Small intestine (tissue), 7 donors: ENCODE results near the gene SLC6A1. TPM values are rescaled to one million over a fixed set of nuclear protein-coding genes. Genes with fewer than 3 reads are reported as not detected.

ENCODE experiments used
- DNase-seq, 2 donors: peaks; one replicate each; pipeline versions ENCODE4 v3.0.0 to v3.0.0-alpha.2; 2013
- FAIRE-seq: peaks from 2 replicates; lab custom pipeline; 2012; peaks lifted over from hg19 to GRCh38; lab: Jason Lieb, UNC
- H3K27ac ChIP-seq, 3 donors: one replicate each; pipeline ENCODE4 v1.5.1; 2013; ENCODE audit warnings: low read length in 2 of 3, mild to moderate bottlenecking in 2 of 3, control low read depth in 1 of 3, inconsistent platforms in 1 of 3, low read depth in 1 of 3, moderate library complexity in 1 of 3
- H3K27me3 ChIP-seq, 3 donors: one replicate each; pipeline ENCODE4 v1.6.1; 2013; ENCODE audit warnings: low read length in 3 of 3, inconsistent platforms in 1 of 3; ENCODE audit not compliant: control insufficient read depth in 3 of 3, insufficient read depth in 3 of 3
- H3K36me3 ChIP-seq, 3 donors: one replicate each; pipeline ENCODE4 v1.6.1; 2013; ENCODE audit warnings: low read length in 3 of 3, inconsistent platforms in 1 of 3, low read depth in 1 of 3, mild to moderate bottlenecking in 1 of 3, moderate library complexity in 1 of 3; ENCODE audit not compliant: control insufficient read depth in 3 of 3, insufficient read depth in 2 of 3
- H3K4me1 ChIP-seq, 3 donors: one replicate each; pipeline ENCODE4 v1.6.1; 2013; ENCODE audit warnings: low read length in 2 of 3, inconsistent platforms in 1 of 3, low read depth in 1 of 3, mild to moderate bottlenecking in 1 of 3, moderate library complexity in 1 of 3; ENCODE audit not compliant: control insufficient read depth in 3 of 3, insufficient read depth in 2 of 3
- H3K4me3 ChIP-seq, 3 donors: one replicate each; pipeline ENCODE4 v1.5.1; 2013; ENCODE audit warnings: low read length in 3 of 3, control low read depth in 1 of 3, inconsistent platforms in 1 of 3, low read depth in 1 of 3, mild to moderate bottlenecking in 1 of 3, moderate library complexity in 1 of 3
- H3K9me3 ChIP-seq, 2 donors: one replicate each; pipeline ENCODE4 v1.6.1; 2013; ENCODE audit warnings: low read depth in 1 of 2, low read length in 1 of 2; ENCODE audit not compliant: control insufficient read depth in 2 of 2, insufficient read depth in 1 of 2
- WGBS, 3 donors: extraction: QIAGEN DNeasy Blood & Tissue Kit; methylation state at CpG; one replicate each; pipeline ENCODE4 v1.1.7; 2013; 5-methylcytosine and 5-hydroxymethylcytosine counted together
- polyA plus RNA-seq, 4 donors: library from polyadenylated mRNA; stranded (reverse) in 3 of 4; unstranded in 1 of 4; fragments of 200-250 nt in 3 of 4; fragments of 120-200 nt in 1 of 4; gene quantifications; one replicate each; pipeline versions ENCODE4 v1.2.1 to v1.2.3, GENCODE V29; 2013
- donor health status: healthy with polysubstance abuse.
- donor health status: control.
- donor health status: control.
- donor health status: Bipolar disorder and iron deficiency.
- donor health status: healthy.

Gene SLC6A1
- polyA plus RNA-seq, 4 donors, result 0.27 to 0.72 TPM; not detected in 2

- Histone ChIP-seq H3K9me3 (no peaks in the 10 kb centered on the region), H3K27me3 (peaks cover 0 to 10% (median 5%) of the 10 kb centered on the region in 3 donors), H3K27ac (no peak overlapping the region), H3K4me3 (no peak overlapping the region), H3K36me3 (no peaks in the 10 kb centered on the region), H3K4me1 (no peaks in the 10 kb centered on the region)
- WGBS, 3 donors, result 55 to 72% (median 68%) methylated on average over 7 of the region's 7 CpGs
- FAIRE-seq (no peak), DNase-seq (no peak)
These were observed 17.7 kb upstream of the SLC6A1 start for GRCh38 chr3:10974746-10975375.

- no peak for FAIRE-seq
- 80 to 90% (median 81%) methylated on average over 1 of the region's 1 CpG for WGBS, 3 donors
- H3K27me3 ChIP-seq, result peaks cover 0 to 10% (median 5%) of the 10 kb centered on the region in 3 donors
These were observed 16.8 kb upstream of the SLC6A1 start for GRCh38 chr3:10975695-10976234.

GRCh38 chr3:10976770-10977169, 15.8 kb upstream of the SLC6A1 start:
- H3K27ac ChIP-seq, result no peak overlapping the region
- no peak overlapping the region for H3K4me3 ChIP-seq
- no peaks in the 10 kb centered on the region for H3K36me3 ChIP-seq
- no peak for FAIRE-seq
- peaks cover 0 to 10% (median 8%) of the 10 kb centered on the region in 3 donors for H3K27me3 ChIP-seq
- 64 to 79% (median 68%) methylated on average over 1 of the region's 1 CpG for WGBS, 3 donors
- DNase-seq, result no peak
- no peaks in the 10 kb centered on the region for H3K4me1 ChIP-seq
- no peaks in the 10 kb centered on the region for H3K9me3 ChIP-seq

More at GRCh38 chr3:10975695-10976234, 16.8 kb upstream of the SLC6A1 start:
- DNase-seq, result no peak
- Histone ChIP-seq H3K4me1 (no peaks in the 10 kb centered on the region), H3K36me3 (no peaks in the 10 kb centered on the region), H3K4me3 (no peak overlapping the region), H3K27ac (no peak overlapping the region), H3K9me3 (no peaks in the 10 kb centered on the region)

GRCh38 chr3:10977892-10978510, 14.5 kb upstream of the SLC6A1 start:
- H3K4me3 ChIP-seq, result no peak overlapping the region
- no peaks in the 10 kb centered on the region for H3K9me3 ChIP-seq
- H3K4me1 ChIP-seq, result no peaks in the 10 kb centered on the region
- WGBS, 3 donors, result 42 to 85% (median 66%) methylated on average over 10 of the region's 10 CpGs
- FAIRE-seq, result no peak
- H3K36me3 ChIP-seq, result no peaks in the 10 kb centered on the region
- H3K27me3 ChIP-seq, result peaks cover 0 to 5% (median 4%) of the 10 kb centered on the region in 3 donors
- no peak overlapping the region for H3K27ac ChIP-seq
- DNase-seq, result no peak

- Histone ChIP-seq H3K36me3 (no peaks in the 10 kb centered on the region), H3K27me3 (peaks cover 0 to 4% (median 0%) of the 10 kb centered on the region in 3 donors), H3K9me3 (no peaks in the 10 kb centered on the region), H3K4me3 (no peak overlapping the region), H3K4me1 (no peaks in the 10 kb centered on the region), H3K27ac (no peak overlapping the region)
- FAIRE-seq (no peak), DNase-seq (no peak)
- 62 to 86% (median 72%) methylated on average over 7 of the region's 7 CpGs for WGBS, 3 donors
These were observed 13.6 kb upstream of the SLC6A1 start for GRCh38 chr3:10978956-10979355.

GRCh38 chr3:10980312-10980711, 12.2 kb upstream of the SLC6A1 start:
- FAIRE-seq (no peak), DNase-seq (no peak)
- H3K4me1 ChIP-seq, result no peaks in the 10 kb centered on the region
- no peak overlapping the region for H3K4me3 ChIP-seq
- peaks cover 0 to 4% (median 0%) of the 10 kb centered on the region in 3 donors for H3K27me3 ChIP-seq
- 78 to 86% (median 84%) methylated on average over 7 of the region's 7 CpGs for whole genome bisulfite sequencing, 3 donors
- no peaks in the 10 kb centered on the region for H3K9me3 ChIP-seq
- no peak overlapping the region for H3K27ac ChIP-seq
- H3K36me3 ChIP-seq, result no peaks in the 10 kb centered on the region

GRCh38 chr3:10981031-10981430, 11.5 kb upstream of the SLC6A1 start:
- H3K36me3 ChIP-seq, result no peaks in the 10 kb centered on the region
- FAIRE-seq (no peak), DNase-seq (no peak)
- whole genome bisulfite sequencing, 3 donors, result 69 to 88% (median 88%) methylated on average over 3 of the region's 3 CpGs
- no peaks in the 10 kb centered on the region for H3K9me3 ChIP-seq
- H3K4me1 ChIP-seq, result no peaks in the 10 kb centered on the region
- H3K27ac ChIP-seq, result no peak overlapping the region
- no peak overlapping the region for H3K4me3 ChIP-seq
- H3K27me3 ChIP-seq, result peaks cover 0 to 4% (median 0%) of the 10 kb centered on the region in 3 donors

- FAIRE-seq, result no peak
- 63 to 65% (median 65%) methylated on average over 5 of the region's 5 CpGs for WGBS, 3 donors
These were observed 10.6 kb upstream of the SLC6A1 start for GRCh38 chr3:10981961-10982360.

More at GRCh38 chr3:10981961-10982360, 10.6 kb upstream of the SLC6A1 start:
- no peaks in the 10 kb centered on the region for H3K36me3 ChIP-seq
- no peaks in the 10 kb centered on the region for H3K4me1 ChIP-seq
- no peak overlapping the region for H3K27ac ChIP-seq
- no peak for DNase-seq
- H3K4me3 ChIP-seq, result no peak overlapping the region
- no peaks in the 10 kb centered on the region for H3K9me3 ChIP-seq
- peaks cover 0 to 4% (median 0%) of the 10 kb centered on the region in 3 donors for H3K27me3 ChIP-seq
